ENCODE data around the gene G6PD.
A peak's percentile ranks its signal among the peaks of the same experiment; 100 is the strongest.

Gene G6PD

GRCh38 chrX:154487518-154488290, 58.9 kb downstream of the G6PD start:
- no peak for DNase-seq (ENCODE audit: low spot score)

DNA sequence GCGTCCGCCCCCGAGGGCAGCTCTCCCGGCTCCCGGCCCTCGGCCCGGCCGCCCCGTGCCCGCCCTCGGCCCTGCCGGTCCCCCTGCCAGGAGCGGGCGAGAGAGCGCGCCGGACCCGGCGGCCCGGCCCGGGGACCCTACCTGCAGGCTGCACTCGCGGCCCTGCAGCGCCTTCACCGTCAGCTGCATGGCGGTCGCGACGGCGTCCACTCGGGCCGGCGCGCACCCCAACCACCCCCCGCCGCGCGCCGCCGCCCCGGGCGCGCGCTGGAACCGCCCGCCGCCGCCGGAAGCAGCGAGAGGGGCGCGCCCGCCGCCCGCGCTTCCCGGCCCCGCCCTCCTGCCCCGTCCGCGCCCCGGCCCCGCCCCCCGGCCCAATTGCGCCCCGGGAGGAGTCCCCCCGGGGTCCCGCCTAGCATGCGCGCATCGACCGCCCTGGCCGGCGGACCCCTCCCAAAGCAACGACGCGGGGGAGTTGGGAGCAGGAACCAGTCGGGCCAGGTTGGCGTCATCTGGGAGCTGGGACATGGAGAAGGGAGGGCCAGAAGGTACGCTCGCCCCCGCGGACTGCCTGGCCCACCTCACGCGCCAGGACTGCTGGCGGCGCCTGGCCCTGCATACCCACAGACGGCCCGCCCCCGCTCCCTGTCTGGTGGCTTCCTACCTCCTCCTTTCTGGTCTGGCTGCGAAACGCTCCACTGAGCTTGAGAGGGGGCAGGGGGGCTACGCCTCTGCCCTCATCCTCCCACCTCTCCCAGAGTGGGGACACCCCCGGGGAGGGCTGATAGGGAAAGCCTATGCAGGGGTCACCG, 60.0 kb downstream of the G6PD start, which contains the start of gene UBL4A:
Gene UBL4A, minus strand, starts transcription at position 220 of the 812 bp plus-strand sequence. Its CDS starts 31 bp downstream, at position 189.
- peak; percentile 53 for DNase-seq (ENCODE audit: low spot score)

DNA sequence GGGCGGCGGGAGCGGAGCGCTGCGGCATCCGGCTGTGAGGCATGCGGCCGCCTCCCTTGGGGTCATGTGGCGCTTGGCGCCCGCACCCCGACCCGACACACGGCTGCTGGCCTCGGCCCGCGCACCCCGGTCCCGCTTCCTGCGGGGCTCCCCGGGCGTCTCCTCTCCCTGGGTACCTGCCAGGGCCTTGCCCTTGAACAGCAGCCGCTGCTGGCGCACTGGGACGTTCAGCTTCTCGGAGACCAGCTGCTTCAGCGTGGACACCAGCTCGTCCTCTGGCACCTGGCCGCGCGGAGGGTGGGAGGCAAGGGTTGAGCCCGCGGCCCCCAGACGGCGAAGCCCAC, 60.6 kb downstream of the G6PD start:
- DNase-seq (ENCODE audit: low spot score), result peak; percentile 27

DNA sequence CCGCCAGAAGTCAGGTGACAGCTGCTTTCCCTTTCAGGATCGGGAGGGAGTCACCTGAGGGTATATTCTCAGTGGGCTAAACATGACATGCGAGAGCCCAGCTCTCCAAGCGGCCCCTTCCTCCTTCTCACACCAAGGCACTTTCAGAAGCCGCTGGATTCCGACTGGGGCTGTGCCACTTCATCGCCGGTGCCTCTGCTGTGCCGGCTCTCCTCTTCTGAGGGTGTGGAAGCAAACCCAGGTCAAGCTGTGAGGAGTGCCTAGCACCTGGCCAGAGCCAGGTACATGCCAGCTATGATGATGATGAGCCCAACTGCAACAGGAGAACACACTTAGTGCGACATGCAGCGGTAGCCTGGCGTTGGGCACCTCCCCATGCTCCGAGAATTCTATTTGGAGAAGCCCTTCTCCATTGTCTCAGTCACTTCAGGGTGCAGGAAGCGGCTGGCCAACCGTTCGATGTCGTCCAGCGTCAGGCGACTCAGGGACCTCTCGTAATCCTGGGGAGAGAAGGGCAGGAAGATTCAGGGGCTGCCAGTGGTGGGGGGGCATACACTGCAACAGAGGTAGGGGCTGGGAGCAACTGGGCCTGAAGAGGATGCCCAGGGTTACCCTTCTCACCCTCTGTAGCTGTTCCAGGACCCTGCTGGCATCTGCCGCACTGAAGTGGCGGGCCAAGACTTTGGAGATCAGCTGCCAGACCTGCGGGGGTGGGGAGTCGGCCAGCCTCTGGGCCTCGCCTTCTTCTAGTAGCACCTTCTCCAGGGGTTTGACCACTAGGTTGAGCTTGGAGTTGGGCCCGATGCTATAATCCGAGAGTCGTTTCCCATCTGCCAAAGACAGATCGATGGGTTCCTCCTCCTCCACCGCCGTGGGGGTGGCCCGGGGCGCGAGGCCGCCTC, 61.2 kb downstream of the G6PD start:
- peak; percentile 26 for DNase-seq (ENCODE audit: low spot score)

- DNase-seq (ENCODE audit: low spot score), result peak; percentile 35
Measured at GRCh38 chrX:154484255-154485149, 62.1 kb downstream of the G6PD start.

- DNase-seq (ENCODE audit: low spot score), result no peak
Measured at GRCh38 chrX:154483325-154483724, 63.3 kb downstream of the G6PD start.

DNA sequence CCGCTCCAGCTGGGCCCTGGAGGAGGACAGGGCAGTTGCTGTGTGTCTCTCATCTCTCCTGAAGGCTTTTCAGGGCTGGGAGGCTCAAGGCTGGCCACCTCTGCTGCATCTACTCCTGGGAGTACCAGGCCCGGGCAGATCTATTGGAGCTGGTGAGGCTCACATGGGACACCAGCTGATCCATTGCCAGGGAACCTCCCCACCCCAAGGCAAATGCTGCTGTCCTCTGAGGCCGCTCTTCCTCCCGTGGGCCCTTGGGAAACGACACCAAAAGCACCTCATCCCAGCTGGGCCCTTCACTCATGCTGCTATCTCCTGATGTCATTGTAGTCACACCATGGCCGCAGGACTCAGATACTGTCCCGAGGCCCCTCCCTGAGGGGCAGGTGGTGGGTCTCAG, 63.9 kb downstream of the G6PD start:
- DNase-seq (ENCODE audit: low spot score), result no peak

- DNase-seq (ENCODE audit: low spot score), result no peak
Measured at GRCh38 chrX:154481911-154482601, 64.6 kb downstream of the G6PD start.

All from hepatic stellate cell (primary cell).